Activated CD4-positive, alpha-beta T cell treated with anti-CD3 and anti-CD28 coated beads, Interleukin-2, amount 10 ng/mL, durations not matched to agents 24 days and 14 days (primary cell): ENCODE measurements around the gene CEACAM8. TPM values are rescaled to one million over a fixed set of nuclear protein-coding genes. Genes with fewer than 3 reads are reported as not detected.
"Not testable (repeated sequence)": the region's sequence is repeated elsewhere in the genome, so short reads cannot be mapped to it uniquely, and the experiment has no call there.

Experiments used
- DNase-seq: peaks from one replicate; pipeline ENCODE4 v3.0.0; 2022
- H3K27ac Mint-ChIP-seq: one replicate; pipeline ENCODE4 v1.8.0; 2022; ENCODE audit warnings: mild to moderate bottlenecking, mixed read lengths
- H3K27me3 Mint-ChIP-seq: one replicate; pipeline ENCODE4 v1.8.0; 2022; ENCODE audit warnings: mixed read lengths
- H3K36me3 Mint-ChIP-seq: one replicate; pipeline ENCODE4 v1.8.0; 2022; ENCODE audit warnings: low read depth, mild to moderate bottlenecking, mixed read lengths
- H3K4me1 Mint-ChIP-seq: one replicate; pipeline ENCODE4 v1.8.0; 2021; ENCODE audit warnings: mixed read lengths
- H3K4me3 Mint-ChIP-seq: one replicate; pipeline ENCODE4 v1.8.0; 2022; ENCODE audit warnings: mild to moderate bottlenecking, moderate library complexity, mixed read lengths
- H3K9me3 Mint-ChIP-seq: one replicate; pipeline ENCODE4 v1.8.0; 2021; ENCODE audit warnings: mixed read lengths
- intact Hi-C: fragments of 100-400 bp; cut with micrococcal nuclease; formaldehyde crosslinking; loops from one replicate; pipeline ENCODE4 v1.15.1; 2023
- total RNA-seq: library from RNA; stranded (reverse); gene quantifications from 2 replicates; pipeline ENCODE4 v1.2.3, GENCODE V29; 2022

CEACAM8 gene
- total RNA-seq, 1 donor from 2014 or later, result not detected

DNA sequence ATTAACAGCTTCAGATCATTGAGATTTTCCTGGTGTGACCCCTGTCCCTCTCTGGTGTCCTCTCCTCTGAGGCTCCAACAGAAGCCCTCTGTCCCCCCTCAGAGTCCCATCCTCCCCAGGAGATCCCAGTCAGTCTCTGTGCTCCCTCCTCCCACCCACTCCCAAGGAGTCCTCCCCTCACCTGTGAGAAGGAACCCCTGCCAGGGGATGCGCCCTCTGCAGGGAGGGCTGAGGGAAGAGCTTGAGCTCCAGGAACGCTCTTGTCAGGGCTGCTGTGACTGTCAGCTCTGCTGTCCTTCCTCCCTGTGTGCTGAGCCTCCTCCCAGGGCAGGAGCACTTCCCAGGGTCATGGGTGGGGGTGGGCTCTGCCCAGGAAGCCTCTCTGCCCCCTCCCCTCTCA lies 33.2 kb downstream of the CEACAM8 start:
- H3K4me1 Mint-ChIP-seq, result no peaks in the 10 kb centered on the region
- H3K27me3 Mint-ChIP-seq, result peaks cover 23% of the 10 kb centered on the region
- DNase-seq, result no peak
- no peaks in the 10 kb centered on the region for H3K9me3 Mint-ChIP-seq
- no peak overlapping the region for H3K27ac Mint-ChIP-seq
- intact Hi-C loops, result no loop called here
- no peak overlapping the region for H3K4me3 Mint-ChIP-seq
- no peaks in the 10 kb centered on the region for H3K36me3 Mint-ChIP-seq

DNA sequence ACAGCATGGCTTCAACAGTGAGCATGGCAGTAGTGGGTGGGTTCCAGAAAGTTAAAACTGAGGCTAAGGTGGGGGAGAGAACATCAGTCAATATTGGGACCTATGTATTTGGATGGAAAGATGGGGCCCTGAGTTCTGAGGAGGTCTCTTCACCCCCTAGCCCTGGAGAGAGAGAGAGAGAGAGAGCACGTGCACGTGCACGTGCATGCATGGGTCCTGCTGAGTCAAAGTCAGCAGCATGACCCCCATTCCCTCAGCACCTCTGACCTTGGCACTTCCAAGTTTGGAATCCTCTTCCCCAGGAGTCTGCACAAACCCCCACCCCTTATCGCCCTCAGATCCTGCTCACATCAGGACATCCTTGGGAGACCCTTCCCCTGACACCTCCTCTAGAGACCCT lies 34.0 kb downstream of the CEACAM8 start:
- Mint-ChIP-seq H3K4me1 (no peaks in the 10 kb centered on the region), H3K27ac (no peak overlapping the region), H3K36me3 (no peaks in the 10 kb centered on the region), H3K9me3 (no peaks in the 10 kb centered on the region), H3K27me3 (peaks cover 29% of the 10 kb centered on the region), H3K4me3 (no peak overlapping the region)
- no peak for DNase-seq
- intact Hi-C loops, result no loop called here

- Mint-ChIP-seq H3K4me3 (no peak overlapping the region), H3K27ac (no peak overlapping the region), H3K27me3 (peaks cover 37% of the 10 kb centered on the region), H3K36me3 (no peaks in the 10 kb centered on the region), H3K4me1 (no peaks in the 10 kb centered on the region), H3K9me3 (no peaks in the 10 kb centered on the region)
- intact Hi-C loops, result no loop called here
- DNase-seq, result no peak
These were observed 36.1 kb downstream of the CEACAM8 start for GRCh38 chr19:42558450-42559150.

DNA sequence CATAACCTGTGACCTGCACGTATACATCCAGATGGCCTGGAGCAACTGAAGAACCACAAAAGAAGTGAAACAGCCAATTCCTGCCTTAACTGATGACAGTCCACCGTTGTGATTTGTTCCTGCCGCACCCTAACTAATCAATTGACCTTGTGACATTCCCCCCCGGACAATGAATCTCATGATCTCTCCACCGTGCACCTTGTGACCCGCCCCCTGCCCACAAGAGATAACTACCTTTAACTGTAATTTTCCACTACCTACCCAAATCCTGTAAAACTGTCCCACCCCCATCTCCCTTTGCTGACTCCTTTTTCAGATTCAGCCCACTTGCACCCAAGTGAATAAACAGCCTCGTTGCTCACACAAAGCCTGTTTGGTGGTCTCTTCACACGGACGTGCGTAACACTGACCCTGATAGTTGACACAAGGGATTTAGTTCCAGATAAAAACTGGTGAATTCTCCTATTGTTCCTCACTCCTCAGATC lies 37.3 kb downstream of the CEACAM8 start:
- peaks cover 37% of the 10 kb centered on the region for H3K27me3 Mint-ChIP-seq
- H3K4me3 Mint-ChIP-seq, intact Hi-C loops, DNase-seq, H3K4me1 Mint-ChIP-seq, H3K36me3 Mint-ChIP-seq, H3K27ac Mint-ChIP-seq, H3K9me3 Mint-ChIP-seq: not testable (repeated sequence)

- Mint-ChIP-seq H3K4me3 (no peak overlapping the region), H3K9me3 (no peaks in the 10 kb centered on the region), H3K27ac (no peak overlapping the region), H3K36me3 (no peaks in the 10 kb centered on the region), H3K4me1 (no peaks in the 10 kb centered on the region), H3K27me3 (peaks cover 39% of the 10 kb centered on the region)
- DNase-seq, result no peak
- intact Hi-C loops, result no loop called here
These were observed 38.9 kb downstream of the CEACAM8 start for GRCh38 chr19:42555801-42556200.

- Mint-ChIP-seq H3K4me1 (no peaks in the 10 kb centered on the region), H3K4me3 (no peak overlapping the region), H3K9me3 (no peaks in the 10 kb centered on the region), H3K27ac (no peak overlapping the region), H3K36me3 (no peaks in the 10 kb centered on the region), H3K27me3 (peaks cover 36% of the 10 kb centered on the region)
- DNase-seq, result no peak
- intact Hi-C loops, result no loop called here
These were observed 39.4 kb downstream of the CEACAM8 start for GRCh38 chr19:42555317-42555716.

- peaks cover under 1% of the 10 kb centered on the region for H3K36me3 Mint-ChIP-seq
- no peak for DNase-seq
- intact Hi-C loops, result no loop called here
- H3K4me1 Mint-ChIP-seq, result no peaks in the 10 kb centered on the region
- H3K27me3 Mint-ChIP-seq, result peaks cover 34% of the 10 kb centered on the region
- H3K4me3 Mint-ChIP-seq, result no peak overlapping the region
- H3K9me3 Mint-ChIP-seq, result peaks cover 4% of the 10 kb centered on the region
- H3K27ac Mint-ChIP-seq, result no peak overlapping the region
These were observed 40.6 kb downstream of the CEACAM8 start for GRCh38 chr19:42554046-42554575.

GRCh38 chr19:42553292-42554045 lies 41.3 kb downstream of the CEACAM8 start:
- peaks cover 1% of the 10 kb centered on the region for H3K36me3 Mint-ChIP-seq
- no peak overlapping the region for H3K27ac Mint-ChIP-seq
- DNase-seq, result no peak
- no peak overlapping the region for H3K4me3 Mint-ChIP-seq
- peaks cover 4% of the 10 kb centered on the region for H3K9me3 Mint-ChIP-seq
- H3K4me1 Mint-ChIP-seq, result no peaks in the 10 kb centered on the region
- peaks cover 28% of the 10 kb centered on the region for H3K27me3 Mint-ChIP-seq
- intact Hi-C loops, result no loop called here

- intact Hi-C loops, result no loop called here
- H3K4me1 Mint-ChIP-seq, result no peaks in the 10 kb centered on the region
- peaks cover 1% of the 10 kb centered on the region for H3K36me3 Mint-ChIP-seq
- DNase-seq, result no peak
- H3K9me3 Mint-ChIP-seq, result peaks cover 4% of the 10 kb centered on the region
- H3K4me3 Mint-ChIP-seq, result no peak overlapping the region
- no peak overlapping the region for H3K27ac Mint-ChIP-seq
- peaks cover 27% of the 10 kb centered on the region for H3K27me3 Mint-ChIP-seq
These were observed 42.3 kb downstream of the CEACAM8 start for GRCh38 chr19:42552086-42553065.

DNA sequence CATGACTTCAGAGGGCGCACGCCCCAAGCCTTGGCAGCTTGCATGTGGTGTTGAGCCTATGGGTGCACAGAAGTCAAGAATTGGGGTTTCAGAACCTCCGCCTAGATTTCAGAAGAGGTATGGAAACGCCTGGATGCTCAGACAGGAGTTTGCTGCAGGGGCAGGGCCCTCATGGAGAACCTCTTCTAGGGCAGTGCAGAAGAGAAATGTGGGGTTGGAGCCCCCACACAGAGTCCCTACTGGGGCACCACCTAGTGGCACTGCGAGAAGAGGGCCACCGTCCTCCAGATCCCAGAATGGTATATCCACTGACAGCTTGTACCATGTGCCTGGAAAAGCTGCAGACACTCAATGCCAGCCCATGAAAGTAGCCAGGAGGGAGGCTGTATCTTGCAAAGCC lies 44.2 kb downstream of the CEACAM8 start:
- intact Hi-C loops, H3K36me3 Mint-ChIP-seq, DNase-seq, H3K27ac Mint-ChIP-seq, H3K4me3 Mint-ChIP-seq, H3K4me1 Mint-ChIP-seq, H3K9me3 Mint-ChIP-seq: not testable (repeated sequence)
- H3K27me3 Mint-ChIP-seq, result peaks cover 17% of the 10 kb centered on the region

DNA sequence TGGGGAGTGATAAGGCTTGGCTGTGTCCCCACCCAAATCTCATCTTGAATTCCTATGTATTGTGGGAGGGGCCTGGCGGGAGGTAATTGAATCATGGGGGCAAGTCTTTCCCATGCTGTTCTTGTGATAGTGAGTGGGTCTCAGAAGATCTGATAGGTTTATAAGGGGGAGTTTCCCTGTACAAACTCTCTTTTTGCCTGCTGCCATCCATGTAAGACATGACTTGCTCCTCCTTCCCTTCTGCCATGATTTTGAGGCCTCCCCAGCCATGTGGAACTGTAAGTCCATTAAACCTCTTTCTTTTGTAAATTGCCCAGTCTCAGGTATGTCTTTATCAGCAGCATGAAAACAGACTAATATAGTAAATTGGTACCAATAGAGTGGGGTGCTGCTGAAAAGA lies 45.7 kb downstream of the CEACAM8 start:
- H3K4me1 Mint-ChIP-seq, intact Hi-C loops, H3K27ac Mint-ChIP-seq, H3K36me3 Mint-ChIP-seq, H3K9me3 Mint-ChIP-seq, DNase-seq, H3K27me3 Mint-ChIP-seq, H3K4me3 Mint-ChIP-seq: not testable (repeated sequence)

- peaks cover 8% of the 10 kb centered on the region for H3K27me3 Mint-ChIP-seq
- intact Hi-C loops, result no loop called here
These were observed 46.2 kb downstream of the CEACAM8 start for GRCh38 chr19:42548552-42548951.

DNA sequence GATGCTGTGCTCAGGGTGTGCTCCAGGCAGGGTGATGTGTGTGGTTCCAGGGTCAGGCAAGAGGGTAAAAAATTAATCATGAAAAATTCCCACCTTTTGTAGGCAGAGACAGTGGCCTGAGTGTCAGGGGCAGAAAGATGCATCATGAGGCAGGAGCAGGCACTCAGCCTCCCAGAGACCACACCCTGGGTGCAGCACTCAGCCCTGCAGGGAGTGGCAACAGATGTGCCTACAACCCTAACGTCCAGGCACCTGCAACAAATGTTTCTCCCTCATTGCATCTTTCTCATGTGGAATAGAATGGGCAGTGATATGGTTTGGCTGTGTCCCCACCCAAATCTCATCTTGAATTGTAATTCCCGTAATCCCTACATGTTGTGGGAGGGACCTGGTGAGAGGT lies 46.8 kb downstream of the CEACAM8 start:
- DNase-seq, result no peak
- peaks cover 8% of the 10 kb centered on the region for H3K27me3 Mint-ChIP-seq
- intact Hi-C loops, result no loop called here
- no peak overlapping the region for H3K4me3 Mint-ChIP-seq
- H3K4me1 Mint-ChIP-seq, result no peaks in the 10 kb centered on the region
- no peak overlapping the region for H3K27ac Mint-ChIP-seq
- H3K9me3 Mint-ChIP-seq, result peaks cover 4% of the 10 kb centered on the region
- peaks cover 1% of the 10 kb centered on the region for H3K36me3 Mint-ChIP-seq

More at GRCh38 chr19:42548552-42548951, 46.2 kb downstream of the CEACAM8 start:
- peaks cover 1% of the 10 kb centered on the region for H3K36me3 Mint-ChIP-seq
- no peak overlapping the region for H3K4me3 Mint-ChIP-seq
- no peaks in the 10 kb centered on the region for H3K4me1 Mint-ChIP-seq
- peaks cover 4% of the 10 kb centered on the region for H3K9me3 Mint-ChIP-seq
- no peak overlapping the region for H3K27ac Mint-ChIP-seq
- no peak for DNase-seq
